ENCODE results near the gene IL22RA1. TPM values are rescaled to one million over a fixed set of nuclear protein-coding genes. Genes with fewer than 3 reads are reported as not detected.
A peak's percentile ranks its signal among the peaks of the same experiment; 100 is the strongest.

IL22RA1 gene
- total RNA-seq, 1 experiment from 2014 or later = 0.28 TPM

GRCh38 chr1:24190983-24191461 lies 48.1 kb upstream of the IL22RA1 start (continued):
- no peak for TF ChIP-seq ATF6 (CRISPR knock-in tag; IDR thresholded peaks at IDR 0.05)

- TF ChIP-seq ZNF121 (CRISPR knock-in tag; IDR thresholded peaks at IDR 0.05) = no peak
- no peak for TF ChIP-seq KAT7 (CRISPR knock-in tag; IDR thresholded peaks at IDR 0.05; ENCODE audit: borderline replicate concordance)
- TF ChIP-seq, protein P1, sequence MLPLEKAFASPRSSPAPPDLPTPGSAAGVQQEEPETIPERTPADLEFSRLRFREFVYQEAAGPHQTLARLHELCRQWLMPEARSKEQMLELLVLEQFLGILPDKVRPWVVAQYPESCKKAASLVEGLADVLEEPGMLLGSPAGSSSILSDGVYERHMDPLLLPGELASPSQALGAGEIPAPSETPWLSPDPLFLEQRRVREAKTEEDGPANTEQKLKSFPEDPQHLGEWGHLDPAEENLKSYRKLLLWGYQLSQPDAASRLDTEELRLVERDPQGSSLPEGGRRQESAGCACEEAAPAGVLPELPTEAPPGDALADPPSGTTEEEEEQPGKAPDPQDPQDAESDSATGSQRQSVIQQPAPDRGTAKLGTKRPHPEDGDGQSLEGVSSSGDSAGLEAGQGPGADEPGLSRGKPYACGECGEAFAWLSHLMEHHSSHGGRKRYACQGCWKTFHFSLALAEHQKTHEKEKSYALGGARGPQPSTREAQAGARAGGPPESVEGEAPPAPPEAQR (CRISPR knock-in tag; IDR thresholded peaks at IDR 0.05) = no peak
- TF ChIP-seq ZNF317 (CRISPR knock-in tag; IDR thresholded peaks at IDR 0.05; ENCODE audit: borderline replicate concordance, low read depth) = no peak
- no peak for ATAC-seq
- Mint-ChIP-seq H3K9me3 (peaks cover 7% of the 10 kb centered on the region), H3K27me3 (ENCODE audit: low read depth) (no peaks in the 10 kb centered on the region; the same call in 1 of the 2 replicates), H3K4me3 (no peak overlapping the region), H3K27ac (no peak overlapping the region), H3K4me1 (peaks cover 22% of the 10 kb centered on the region), H3K36me3 (no peaks in the 10 kb centered on the region)
- no peak for DNase-seq (ENCODE audit: low spot score)
- POLR2A ChIA-PET = no interaction called here
- CTCF ChIA-PET = interaction anchor here (0.7 to 2.0 kb wide), 5 partner anchors 10 to 204 kb away, joined by 3 to 19 read pairs (median 8); no protein-coding TSS in a partner anchor
These were observed 46.6 kb upstream of the IL22RA1 start for GRCh38 chr1:24189528-24189927.

DNA sequence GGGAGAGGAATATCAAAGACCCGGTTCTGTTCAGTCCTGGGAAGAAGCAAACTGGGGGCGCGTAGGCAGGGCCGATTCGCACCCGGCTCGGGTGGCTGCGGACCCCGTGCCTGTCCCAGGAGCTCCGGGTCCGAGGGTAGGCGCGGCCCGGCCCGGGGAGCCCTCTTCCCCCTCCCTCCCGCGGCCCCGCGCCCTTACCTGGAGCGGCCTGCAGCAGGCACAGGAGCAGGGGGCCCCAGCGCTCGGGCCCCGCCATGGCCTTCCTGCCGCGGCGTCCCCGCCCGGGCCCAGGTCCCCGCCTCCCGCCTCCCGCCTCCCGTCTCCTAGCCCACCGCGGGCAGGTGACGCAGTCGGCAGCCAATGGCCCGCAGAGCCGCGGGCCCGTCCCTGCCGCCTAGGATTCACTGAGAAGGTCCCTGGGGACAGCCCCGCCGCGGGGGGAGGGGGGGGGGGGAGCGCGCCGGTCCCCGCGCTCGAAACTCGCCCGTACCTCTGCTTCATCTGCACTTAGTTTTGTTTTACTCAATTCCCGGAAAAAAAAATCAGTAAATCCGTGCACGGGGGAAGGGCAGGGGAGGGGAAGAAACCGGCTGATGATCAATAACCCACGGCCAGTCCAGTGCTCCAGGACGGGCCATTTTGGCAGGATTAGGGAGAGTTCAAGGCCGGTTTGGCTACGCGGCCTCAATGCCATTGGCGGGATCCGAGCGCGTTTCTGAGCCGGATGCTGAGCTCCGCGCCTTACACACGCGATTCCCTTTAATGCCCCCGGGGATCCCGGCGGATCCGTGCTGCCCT lies 44.3 kb upstream of the IL22RA1 start, which contains the start of gene IFNLR1:
Gene IFNLR1 (minus strand): TSS at position 297 of the 798 bp plus-strand sequence. CDS start 41 bp downstream, at position 256.
- H3K4me3 Mint-ChIP-seq = peak within 1 kb of the TSS; percentile 78
- DNase-seq (ENCODE audit: low spot score) (peak; percentile 80), ATAC-seq (peak; percentile 87)
- no peaks in the 10 kb centered on the region; the same call in 1 of the 2 replicates for H3K27me3 Mint-ChIP-seq (ENCODE audit: low read depth)
- POLR2A ChIA-PET = interaction anchor here (0.6 to 1.4 kb wide), 6 partner anchors 29 to 1631 kb away, joined by 3 to 8 read pairs (median 4); no protein-coding TSS in a partner anchor
- peaks cover 22% of the 10 kb centered on the region for H3K4me1 Mint-ChIP-seq
- 0 out of 2 replicates have a peak, but pooled peaks cover 4% of the 10 kb centered on the region for H3K9me3 Mint-ChIP-seq
- peak within 1 kb of the TSS; percentile 79 for H3K27ac Mint-ChIP-seq
- no peaks in the 10 kb centered on the region for H3K36me3 Mint-ChIP-seq
- CTCF ChIA-PET = interaction anchor here (0.6 to 4.7 kb wide), 16 partner anchors 9 to 376 kb away, joined by 3 to 36 read pairs (median 5); partner anchors contain the start of gene NIPAL3
- TF ChIP-seq, protein P2, sequence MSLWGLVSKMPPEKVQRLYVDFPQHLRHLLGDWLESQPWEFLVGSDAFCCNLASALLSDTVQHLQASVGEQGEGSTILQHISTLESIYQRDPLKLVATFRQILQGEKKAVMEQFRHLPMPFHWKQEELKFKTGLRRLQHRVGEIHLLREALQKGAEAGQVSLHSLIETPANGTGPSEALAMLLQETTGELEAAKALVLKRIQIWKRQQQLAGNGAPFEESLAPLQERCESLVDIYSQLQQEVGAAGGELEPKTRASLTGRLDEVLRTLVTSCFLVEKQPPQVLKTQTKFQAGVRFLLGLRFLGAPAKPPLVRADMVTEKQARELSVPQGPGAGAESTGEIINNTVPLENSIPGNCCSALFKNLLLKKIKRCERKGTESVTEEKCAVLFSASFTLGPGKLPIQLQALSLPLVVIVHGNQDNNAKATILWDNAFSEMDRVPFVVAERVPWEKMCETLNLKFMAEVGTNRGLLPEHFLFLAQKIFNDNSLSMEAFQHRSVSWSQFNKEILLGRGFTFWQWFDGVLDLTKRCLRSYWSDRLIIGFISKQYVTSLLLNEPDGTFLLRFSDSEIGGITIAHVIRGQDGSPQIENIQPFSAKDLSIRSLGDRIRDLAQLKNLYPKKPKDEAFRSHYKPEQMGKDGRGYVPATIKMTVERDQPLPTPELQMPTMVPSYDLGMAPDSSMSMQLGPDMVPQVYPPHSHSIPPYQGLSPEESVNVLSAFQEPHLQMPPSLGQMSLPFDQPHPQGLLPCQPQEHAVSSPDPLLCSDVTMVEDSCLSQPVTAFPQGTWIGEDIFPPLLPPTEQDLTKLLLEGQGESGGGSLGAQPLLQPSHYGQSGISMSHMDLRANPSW (CRISPR knock-in tag; conservative IDR thresholded peaks at IDR 0.05; ENCODE audit: low read depth) = no peak
- TF ChIP-seq, protein P3, sequence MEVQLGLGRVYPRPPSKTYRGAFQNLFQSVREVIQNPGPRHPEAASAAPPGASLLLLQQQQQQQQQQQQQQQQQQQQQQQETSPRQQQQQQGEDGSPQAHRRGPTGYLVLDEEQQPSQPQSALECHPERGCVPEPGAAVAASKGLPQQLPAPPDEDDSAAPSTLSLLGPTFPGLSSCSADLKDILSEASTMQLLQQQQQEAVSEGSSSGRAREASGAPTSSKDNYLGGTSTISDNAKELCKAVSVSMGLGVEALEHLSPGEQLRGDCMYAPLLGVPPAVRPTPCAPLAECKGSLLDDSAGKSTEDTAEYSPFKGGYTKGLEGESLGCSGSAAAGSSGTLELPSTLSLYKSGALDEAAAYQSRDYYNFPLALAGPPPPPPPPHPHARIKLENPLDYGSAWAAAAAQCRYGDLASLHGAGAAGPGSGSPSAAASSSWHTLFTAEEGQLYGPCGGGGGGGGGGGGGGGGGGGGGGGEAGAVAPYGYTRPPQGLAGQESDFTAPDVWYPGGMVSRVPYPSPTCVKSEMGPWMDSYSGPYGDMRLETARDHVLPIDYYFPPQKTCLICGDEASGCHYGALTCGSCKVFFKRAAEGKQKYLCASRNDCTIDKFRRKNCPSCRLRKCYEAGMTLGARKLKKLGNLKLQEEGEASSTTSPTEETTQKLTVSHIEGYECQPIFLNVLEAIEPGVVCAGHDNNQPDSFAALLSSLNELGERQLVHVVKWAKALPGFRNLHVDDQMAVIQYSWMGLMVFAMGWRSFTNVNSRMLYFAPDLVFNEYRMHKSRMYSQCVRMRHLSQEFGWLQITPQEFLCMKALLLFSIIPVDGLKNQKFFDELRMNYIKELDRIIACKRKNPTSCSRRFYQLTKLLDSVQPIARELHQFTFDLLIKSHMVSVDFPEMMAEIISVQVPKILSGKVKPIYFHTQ (CRISPR knock-in tag; IDR thresholded peaks at IDR 0.05) = peak; percentile 19; the same call in 1 of the 2 replicates
- TF ChIP-seq ZNF121 (CRISPR knock-in tag; IDR thresholded peaks at IDR 0.05) (peak; percentile 4; the same call in 1 of the 2 replicates), PRDM15 (CRISPR knock-in tag; IDR thresholded peaks at IDR 0.05) (peak; percentile 75), GRHL2 (CRISPR knock-in tag; IDR thresholded peaks at IDR 0.05; ENCODE audit: insufficient replicate concordance, severe bottlenecking) (no peak), ETV6 (CRISPR knock-in tag; IDR thresholded peaks at IDR 0.05) (0 out of 2 replicates have a peak, but pooled peaks have one; percentile 30), ATF1 (CRISPR knock-in tag; IDR thresholded peaks at IDR 0.05) (no peak), SMAD3 (CRISPR knock-in tag; IDR thresholded peaks at IDR 0.05; ENCODE audit: borderline replicate concordance) (no peak)
- TF ChIP-seq, protein P4, sequence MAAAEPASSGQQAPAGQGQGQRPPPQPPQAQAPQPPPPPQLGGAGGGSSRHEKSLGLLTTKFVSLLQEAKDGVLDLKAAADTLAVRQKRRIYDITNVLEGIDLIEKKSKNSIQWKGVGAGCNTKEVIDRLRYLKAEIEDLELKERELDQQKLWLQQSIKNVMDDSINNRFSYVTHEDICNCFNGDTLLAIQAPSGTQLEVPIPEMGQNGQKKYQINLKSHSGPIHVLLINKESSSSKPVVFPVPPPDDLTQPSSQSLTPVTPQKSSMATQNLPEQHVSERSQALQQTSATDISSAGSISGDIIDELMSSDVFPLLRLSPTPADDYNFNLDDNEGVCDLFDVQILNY (CRISPR knock-in tag; IDR thresholded peaks at IDR 0.05) = no peak; the same call in 1 of the 2 replicates
